Posterior cingulate gyrus (tissue), 11 donors: ENCODE data around the gene PTPRC.
A peak's percentile ranks its signal among the peaks of the same experiment; 100 is the strongest.
"Not testable (repeated sequence)": the region's sequence is repeated elsewhere in the genome, so short reads cannot be mapped to it uniquely, and the experiment has no call there.

Experiments used
- DNase-seq, 10 donors: peaks; one replicate each; pipeline versions ENCODE4 v3.0.0 to v3.0.0-alpha.2; 2020 to 2021; ENCODE audit warnings: mixed read lengths in 3 of 10
- intact Hi-C: fragments of 100-400 bp; cut with DNase I; formaldehyde crosslinking; loops from one replicate; pipeline ENCODE4 v1.15.1; 2023

PTPRC gene

GRCh38 chr1:198638894-198639635 lies at the start of gene PTPRC:
Gene PTPRC (plus strand): TSS chr1:198639040. CDS start chr1:198639269, 229 bp downstream.
- DNase-seq, result no peak
- intact Hi-C loops, result no loop called here

GRCh38 chr1:198590454-198590853 lies 48.4 kb upstream of the PTPRC start:
- DNase-seq, result no peak
- intact Hi-C loops, result no loop called here

- intact Hi-C loops, result no loop called here
- DNase-seq, result no peak
Observed at GRCh38 chr1:198595765-198596164, 43.1 kb upstream of the PTPRC start.

- intact Hi-C loops, result no loop called here
- peak in 1 of 10 donors; percentile 21 for DNase-seq
Observed at GRCh38 chr1:198597690-198598430, 41.0 kb upstream of the PTPRC start.

GRCh38 chr1:198598796-198599321 lies 40.0 kb upstream of the PTPRC start:
- intact Hi-C loops, result no loop called here
- no peak for DNase-seq

- intact Hi-C loops, result no loop called here
- no peak for DNase-seq
Observed at GRCh38 chr1:198599749-198600148, 39.1 kb upstream of the PTPRC start.

GRCh38 chr1:198600906-198601305 lies 37.9 kb upstream of the PTPRC start:
- DNase-seq, result peak in 1 of 10 donors; percentile 42
- intact Hi-C loops, result no loop called here

- DNase-seq, intact Hi-C loops: not testable (repeated sequence)
Observed at GRCh38 chr1:198601310-198601709, 37.5 kb upstream of the PTPRC start.

GRCh38 chr1:198601936-198602889 lies 36.6 kb upstream of the PTPRC start:
- DNase-seq, result no peak

GRCh38 chr1:198604975-198605374 lies 33.9 kb upstream of the PTPRC start:
- no peak for DNase-seq

More at GRCh38 chr1:198601936-198602889, 36.6 kb upstream of the PTPRC start:
- intact Hi-C loops, result no loop called here

GRCh38 chr1:198605406-198605805 lies 33.4 kb upstream of the PTPRC start:
- intact Hi-C loops, result no loop called here
- no peak for DNase-seq

More at GRCh38 chr1:198604975-198605374, 33.9 kb upstream of the PTPRC start:
- intact Hi-C loops, result no loop called here

GRCh38 chr1:198606020-198606438 lies 32.8 kb upstream of the PTPRC start:
- no peak for DNase-seq
- intact Hi-C loops, result no loop called here

GRCh38 chr1:198607714-198608113 lies 31.1 kb upstream of the PTPRC start:
- intact Hi-C loops, result no loop called here
- no peak for DNase-seq

- DNase-seq, result no peak
- intact Hi-C loops, result no loop called here
Observed at GRCh38 chr1:198610362-198610761, 28.5 kb upstream of the PTPRC start.

GRCh38 chr1:198611219-198611618 lies 27.6 kb upstream of the PTPRC start:
- no peak for DNase-seq
- intact Hi-C loops, result no loop called here

- no peak for DNase-seq
- intact Hi-C loops, result no loop called here
Observed at GRCh38 chr1:198612471-198613260, 26.2 kb upstream of the PTPRC start.

GRCh38 chr1:198617406-198617805 lies 21.4 kb upstream of the PTPRC start:
- no peak for DNase-seq
- intact Hi-C loops, result no loop called here

GRCh38 chr1:198619375-198620140 lies 19.3 kb upstream of the PTPRC start:
- DNase-seq, result no peak
- intact Hi-C loops, result no loop called here

- intact Hi-C loops, result no loop called here
Observed at GRCh38 chr1:198620218-198620617, 18.6 kb upstream of the PTPRC start.

More at GRCh38 chr1:198620218-198620617, 18.6 kb upstream of the PTPRC start:
- DNase-seq, result no peak
